HCT116 (cell line): Measurements from ENCODE around the gene CILP2. TPM values are rescaled to one million over a fixed set of nuclear protein-coding genes. Genes with fewer than 3 reads are reported as not detected.

ENCODE experiments used
- ATAC-seq: fragments of 200-7000 bp; cut with Tn5 transposase; 2 replicates; pipeline ENCODE4 v1.9.1; 2020; ENCODE audit warnings: mild to moderate bottlenecking, moderate library complexity
- BruUV-seq: library from RNA; stranded (reverse); fragments of 400-500 nt; replicated peaks from 2 replicates; lab custom pipeline; 2021; lab: Mats Ljungman, UMichigan
- CTCF ChIA-PET: fragments of 300-600 bp; sonication (Branson Sonifier 250); formaldehyde crosslinking; loops from one replicate; lab custom pipeline; 2021; ENCODE audit warnings: antibody characterized with exemption; lab: Charles Lee
- POLR2A ChIA-PET: fragments of 300-600, 350-600 bp; sonication (Branson Sonifier 250); formaldehyde crosslinking; loops from one replicate; lab custom pipeline; 2021; ENCODE audit warnings: antibody characterized with exemption; lab: Charles Lee
- RAD21 ChIA-PET, 2 experiments: fragments of 300-600 bp; sonication (Branson Sonifier 250); formaldehyde crosslinking; loops; one replicate each; lab custom pipeline; 2023; ENCODE audit warnings: low total read pairs in 2 of 2; ENCODE audit not compliant: uncharacterized antibody in 2 of 2, unreplicated experiment in 2 of 2, low non-redundant PET in 1 of 2; lab: Charles Lee
- DNase-seq: peaks from one replicate; pipeline ENCODE4 v3.0.0-alpha.2; 2010; ENCODE audit warnings: low read depth, low spot score
- H2AFZ ChIP-seq: fragments of 200-600 bp; shearing (Covaris generic), sonication (generic); 2 replicates; pipeline ENCODE4 v1.6.1; 2017; ENCODE audit warnings: low read depth, mixed run types, mixed read lengths, antibody characterized with exemption, low read length; ENCODE audit not compliant: poor library complexity, severe bottlenecking
- H3K27ac ChIP-seq: 2 replicates; pipeline ENCODE4 v1.5.1; 2012; ENCODE audit warnings: low read depth, low read length
- H3K27me3 ChIP-seq: fragments of 200-600 bp; sonication (generic); 2 replicates; pipeline ENCODE4 v1.6.1; 2016; ENCODE audit warnings: mixed run types, low read length, mixed read lengths; ENCODE audit not compliant: insufficient read depth
- H3K36me3 ChIP-seq, 2 experiments: fragments of 200-500 bp in 1 of 2; fragments of 200-600 bp in 1 of 2; sonication (Bioruptor generic) in 1 of 2; sonication (generic) in 1 of 2; 2 replicates each; pipeline versions ENCODE4 v1.5.1 to v1.6.1; 2014 to 2016; ENCODE audit warnings: low read length in 2 of 2, inconsistent platforms in 1 of 2, mixed read lengths in 1 of 2, mixed run types in 1 of 2; ENCODE audit not compliant: insufficient read depth in 2 of 2, control insufficient read depth in 1 of 2
- H3K4me1 ChIP-seq, 2 experiments: fragments of 200-600 bp in 1 of 2; sonication (generic) in 1 of 2; 2 replicates each; pipeline versions ENCODE4 v1.5.1 to v1.6.1; 2012 to 2017; ENCODE audit warnings: low read length in 2 of 2, inconsistent platforms in 1 of 2, mild to moderate bottlenecking in 1 of 2, mixed read lengths in 1 of 2, mixed run types in 1 of 2, moderate library complexity in 1 of 2; ENCODE audit not compliant: insufficient read depth in 2 of 2, control insufficient read depth in 1 of 2
- H3K4me2 ChIP-seq: fragments of 200-600 bp; sonication (generic); 2 replicates; pipeline ENCODE4 v1.6.1; 2017; ENCODE audit warnings: mixed run types, low read length, mixed read lengths
- H3K4me3 ChIP-seq, 2 experiments: fragments of 200-600 bp in 1 of 2; sonication (generic) in 1 of 2; replicated peaks in 1 of 2; 2 replicates each; pipeline ENCODE4 v1.5.1; 2011 to 2016; ENCODE audit warnings: low read length in 2 of 2, control low read depth in 1 of 2, low read depth in 1 of 2, mild to moderate bottlenecking in 1 of 2, mixed read lengths in 1 of 2, mixed run types in 1 of 2
- H3K79me2 ChIP-seq: fragments of 200-600 bp; sonication (generic); 2 replicates; pipeline ENCODE4 v1.6.1; 2017; ENCODE audit warnings: mild to moderate bottlenecking, mixed run types, low read length, moderate library complexity, mixed read lengths; ENCODE audit not compliant: insufficient read depth
- H3K9ac ChIP-seq: fragments of 200-600 bp; sonication (generic); 2 replicates; pipeline ENCODE4 v1.6.1; 2016; ENCODE audit warnings: low read length, mixed read lengths
- H3K9me2 ChIP-seq: fragments of 200-600 bp; sonication (generic), shearing (Covaris generic); 2 replicates; pipeline ENCODE4 v1.6.1; 2017; ENCODE audit warnings: mixed run types, mild to moderate bottlenecking, moderate library complexity; ENCODE audit not compliant: insufficient read depth
- H3K9me3 ChIP-seq, 2 experiments: fragments of 200-500 bp in 1 of 2; fragments of 200-600 bp in 1 of 2; sonication (Bioruptor generic) in 1 of 2; sonication (generic) in 1 of 2; 2 replicates each; pipeline ENCODE4 v1.6.1; 2014 to 2017; ENCODE audit warnings: low read length in 2 of 2, mixed read lengths in 2 of 2, inconsistent platforms in 1 of 2, low read depth in 1 of 2, mild to moderate bottlenecking in 1 of 2, mixed run types in 1 of 2, moderate library complexity in 1 of 2; ENCODE audit not compliant: control insufficient read depth in 1 of 2, insufficient read depth in 1 of 2
- H4K20me1 ChIP-seq: fragments of 200-600 bp; sonication (generic), shearing (Covaris generic); 2 replicates; pipeline ENCODE4 v1.6.1; 2017; ENCODE audit warnings: mixed run types, mild to moderate bottlenecking, moderate library complexity; ENCODE audit not compliant: insufficient read depth
- CTCF ChIP-seq, 3 experiments: fragments of 200-600 bp in 1 of 3; sonication (generic) in 1 of 3; IDR thresholded peaks in 2 of 3; conservative IDR thresholded peaks in 1 of 3; 2 replicates each; pipeline ENCODE4 v1.5.1; 2012 to 2017; ENCODE audit warnings: low read depth in 2 of 3, low read length in 2 of 3, antibody characterized with exemption in 1 of 3, borderline replicate concordance in 1 of 3, control low read depth in 1 of 3, mild to moderate bottlenecking in 1 of 3, mixed read lengths in 1 of 3, mixed run types in 1 of 3, moderate library complexity in 1 of 3; ENCODE audit not compliant: insufficient read depth in 1 of 3
- EGR1 ChIP-seq: IDR thresholded peaks from 2 replicates; pipeline ENCODE4 v1.6.1; 2012; ENCODE audit warnings: low read depth
- EZH2phosphoT487 ChIP-seq: fragments of 200-600 bp; IDR thresholded peaks from 2 replicates; pipeline ENCODE4 v1.6.1; 2018; ENCODE audit warnings: antibody characterized with exemption, borderline replicate concordance
- FOSL1 ChIP-seq: IDR thresholded peaks from 2 replicates; pipeline ENCODE4 v1.6.1; 2012; ENCODE audit warnings: low read depth
- POLR2A ChIP-seq: IDR thresholded peaks from 2 replicates; pipeline ENCODE4 v1.7.0; 2011; ENCODE audit warnings: borderline replicate concordance; ENCODE audit not compliant: insufficient read depth, insufficient read length; ENCODE audit errors: extremely low read depth
- RAD21 ChIP-seq: IDR thresholded peaks from 2 replicates; pipeline ENCODE4 v1.6.1; 2012; ENCODE audit warnings: low read depth, mild to moderate bottlenecking
- REST ChIP-seq: IDR thresholded peaks from 2 replicates; pipeline ENCODE4 v1.6.1; 2012; ENCODE audit warnings: low read depth
- SP1 ChIP-seq: IDR thresholded peaks from 2 replicates; pipeline ENCODE4 v1.6.1; 2012; ENCODE audit warnings: low read depth
- SRF ChIP-seq: IDR thresholded peaks from 2 replicates; pipeline ENCODE4 v1.6.1; 2012; ENCODE audit warnings: low read depth
- TCF7L2 ChIP-seq: IDR thresholded peaks from 2 replicates; pipeline ENCODE4 v1.7.0; 2011; ENCODE audit warnings: borderline replicate concordance, inconsistent platforms; ENCODE audit not compliant: insufficient read depth, insufficient read length; ENCODE audit errors: extremely low read depth
- ZFX ChIP-seq: fragments of 450-650 bp; IDR thresholded peaks from 2 replicates; pipeline ENCODE4 v1.6.1; 2017
- ZNF274 ChIP-seq: fragments of 200-500 bp; sonication (Bioruptor generic); IDR thresholded peaks from 2 replicates; pipeline ENCODE4 v1.6.1; 2014; ENCODE audit warnings: mild to moderate bottlenecking, low read depth, low read length, inconsistent platforms
- intact Hi-C: fragments of 100-400 bp; cut with micrococcal nuclease; formaldehyde crosslinking; loops from 2 replicates; pipeline ENCODE4 v1.10.0; 2022
- total RNA-seq: library from RNA; stranded (reverse); gene quantifications from one replicate; pipeline ENCODE4 v1.2.1, GENCODE V29; 2021; ENCODE audit not compliant: unreplicated experiment
- TF ChIP-seq, protein P1 (sequence below): IDR thresholded peaks from 2 replicates; pipeline ENCODE4 v1.6.1; 2012
- TF ChIP-seq, protein P2 (sequence below): IDR thresholded peaks from 2 replicates; pipeline ENCODE4 v1.6.1; 2011; ENCODE audit warnings: mild to moderate bottlenecking, low read length, moderate library complexity; ENCODE audit not compliant: insufficient replicate concordance; ENCODE audit errors: extremely low read depth

The CILP2 gene
- total RNA-seq, 1 experiment from 2014 or later, result 13.1 TPM

- CTCF ChIA-PET, result interaction anchor here (0.8 to 1.3 kb wide), 3 partner anchors 15 to 37 kb away, joined by 3 read pairs; no protein-coding TSS in a partner anchor
- no peaks in the 10 kb centered on the region for H3K9me3 ChIP-seq
- RAD21 ChIA-PET, result no interaction called here
- no peaks in the 10 kb centered on the region for H3K9me2 ChIP-seq
- ATAC-seq, result no peak
- peak overlapping the region; percentile 69 to 98 for H3K4me3 ChIP-seq
- no peaks in the 10 kb centered on the region for H3K27me3 ChIP-seq
- intact Hi-C loops, result no loop called here
- BruUV-seq, result TSS peak; percentile 63
- DNase-seq, result no peak
- no peak overlapping the region for H2AFZ ChIP-seq
- no peaks in the 10 kb centered on the region for H4K20me1 ChIP-seq
- POLR2A ChIA-PET, result no interaction called here
- peaks cover 60% of the 10 kb centered on the region for H3K79me2 ChIP-seq
- peak overlapping the region; percentile 89 for H3K9ac ChIP-seq
- H3K4me2 ChIP-seq, result peak overlapping the region; percentile 89
- H3K4me1 ChIP-seq, result peaks cover 7 to 19% of the 10 kb centered on the region in 2 experiments
- TF ChIP-seq ZNF274, result no peak
- no peak for TF ChIP-seq POLR2A
- TF ChIP-seq TCF7L2, result no peak
- no peak for TF ChIP-seq CTCF (IDR thresholded peaks at IDR 0.05 in 2 of 3, conservative IDR thresholded peaks at IDR 0.05 in 1 of 3; ENCODE audit: borderline replicate concordance in 1 of 3, insufficient read depth in 1 of 3, low read depth in 2 of 3, low read length in 2 of 3)
- TF ChIP-seq EZH2phosphoT487, result no peak
- TF ChIP-seq SRF, result no peak
- TF ChIP-seq FOSL1, result no peak
- TF ChIP-seq REST, result no peak
- TF ChIP-seq, protein P1, sequence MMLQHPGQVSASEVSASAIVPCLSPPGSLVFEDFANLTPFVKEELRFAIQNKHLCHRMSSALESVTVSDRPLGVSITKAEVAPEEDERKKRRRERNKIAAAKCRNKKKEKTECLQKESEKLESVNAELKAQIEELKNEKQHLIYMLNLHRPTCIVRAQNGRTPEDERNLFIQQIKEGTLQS, result no peak
- TF ChIP-seq, protein P2, sequence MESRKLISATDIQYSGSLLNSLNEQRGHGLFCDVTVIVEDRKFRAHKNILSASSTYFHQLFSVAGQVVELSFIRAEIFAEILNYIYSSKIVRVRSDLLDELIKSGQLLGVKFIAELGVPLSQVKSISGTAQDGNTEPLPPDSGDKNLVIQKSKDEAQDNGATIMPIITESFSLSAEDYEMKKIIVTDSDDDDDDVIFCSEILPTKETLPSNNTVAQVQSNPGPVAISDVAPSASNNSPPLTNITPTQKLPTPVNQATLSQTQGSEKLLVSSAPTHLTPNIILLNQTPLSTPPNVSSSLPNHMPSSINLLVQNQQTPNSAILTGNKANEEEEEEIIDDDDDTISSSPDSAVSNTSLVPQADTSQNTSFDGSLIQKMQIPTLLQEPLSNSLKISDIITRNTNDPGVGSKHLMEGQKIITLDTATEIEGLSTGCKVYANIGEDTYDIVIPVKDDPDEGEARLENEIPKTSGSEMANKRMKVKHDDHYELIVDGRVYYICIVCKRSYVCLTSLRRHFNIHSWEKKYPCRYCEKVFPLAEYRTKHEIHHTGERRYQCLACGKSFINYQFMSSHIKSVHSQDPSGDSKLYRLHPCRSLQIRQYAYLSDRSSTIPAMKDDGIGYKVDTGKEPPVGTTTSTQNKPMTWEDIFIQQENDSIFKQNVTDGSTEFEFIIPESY, result no peak
- TF ChIP-seq SP1, result no peak
- TF ChIP-seq EGR1, result no peak
- no peak for TF ChIP-seq ZFX
- TF ChIP-seq RAD21, result no peak
- peaks cover 11 to 15% of the 10 kb centered on the region in 2 experiments; a peak in 3 of 4 replicates for H3K36me3 ChIP-seq
- peak overlapping the region; percentile 88 for H3K27ac ChIP-seq
Observed at GRCh38 chr19:19517235-19517619, 20.8 kb upstream of the CILP2 start.
